Fibroblast of lung (primary cell): ENCODE results near the gene FBXO47. TPM values are rescaled to one million over a fixed set of nuclear protein-coding genes. Genes with fewer than 3 reads are reported as not detected.
A peak's percentile ranks its signal among the peaks of the same experiment; 100 is the strongest.
"Not testable (repeated sequence)": the region's sequence is repeated elsewhere in the genome, so short reads cannot be mapped to it uniquely, and the experiment has no call there.

Experiments used
- DNase-seq, 2 donors: peaks; one replicate each; pipeline versions ENCODE4 v3.0.0 to v3.0.0-alpha.2; 2010; ENCODE audit warnings: low read depth in 2 of 2
- H2AFZ ChIP-seq: 2 replicates; pipeline ENCODE4 v1.5.1; 2012; ENCODE audit warnings: low read length, control low read depth, inconsistent platforms
- H3K27ac ChIP-seq: 2 replicates; pipeline ENCODE4 v1.5.1; 2011; ENCODE audit warnings: low read length, control low read depth; ENCODE audit not compliant: insufficient read depth
- H3K27me3 ChIP-seq: 2 replicates; pipeline ENCODE4 v1.5.1; 2011; ENCODE audit warnings: mild to moderate bottlenecking, low read length; ENCODE audit not compliant: control insufficient read depth, insufficient read depth
- H3K36me3 ChIP-seq: 2 replicates; pipeline ENCODE4 v1.5.1; 2011; ENCODE audit warnings: low read length; ENCODE audit not compliant: control insufficient read depth, insufficient read depth
- H3K4me1 ChIP-seq: 2 replicates; pipeline ENCODE4 v1.5.1; 2011; ENCODE audit warnings: low read length; ENCODE audit not compliant: control insufficient read depth, insufficient read depth; ENCODE audit errors: extremely low read depth
- H3K4me2 ChIP-seq: 2 replicates; pipeline ENCODE4 v1.5.1; 2011; ENCODE audit warnings: low read length, control low read depth; ENCODE audit not compliant: insufficient read depth; ENCODE audit errors: extremely low read depth
- H3K4me3 ChIP-seq, 4 experiments: fragments of 200-600 bp in 1 of 4; sonication (generic) in 1 of 4; replicated peaks in 1 of 4; 2 replicates each; pipeline ENCODE4 v1.5.1; 2011 to 2016; ENCODE audit warnings: low read length in 4 of 4, low read depth in 3 of 4, mild to moderate bottlenecking in 3 of 4, control low read depth in 2 of 4, inconsistent platforms in 1 of 4, mixed read lengths in 1 of 4; ENCODE audit not compliant: insufficient read depth in 1 of 4; ENCODE audit errors: control extremely low read depth in 1 of 4
- H3K79me2 ChIP-seq: 2 replicates; pipeline ENCODE4 v1.5.1; 2012; ENCODE audit warnings: mild to moderate bottlenecking, low read length, inconsistent platforms; ENCODE audit not compliant: control insufficient read depth, insufficient read depth
- H3K9ac ChIP-seq: 2 replicates; pipeline ENCODE4 v1.5.1; 2011; ENCODE audit warnings: mild to moderate bottlenecking, low read length, control low read depth; ENCODE audit not compliant: insufficient read depth
- H3K9me3 ChIP-seq: 2 replicates; pipeline ENCODE4 v1.5.1; 2012; ENCODE audit warnings: low read depth, low read length; ENCODE audit not compliant: control insufficient read depth, insufficient read depth
- H4K20me1 ChIP-seq: 2 replicates; pipeline ENCODE4 v1.5.1; 2011; ENCODE audit warnings: low read length; ENCODE audit not compliant: control insufficient read depth, insufficient read depth; ENCODE audit errors: extremely low read depth
- EZH2 ChIP-seq: IDR thresholded peaks from 2 replicates; pipeline ENCODE4 v1.5.1; 2012; ENCODE audit warnings: low read length, control low read depth, mild to moderate bottlenecking; ENCODE audit errors: missing control alignments
- polyA plus RNA-seq, 2 donors: library from polyadenylated mRNA; depleted of rRNA in 1 of 2; stranded (reverse) in 1 of 2; unstranded in 1 of 2; fragments of >200 nt; gene quantifications; 2 replicates each; pipeline ENCODE4 v1.2.1, GENCODE V29; 2011 to 2012; ENCODE audit warnings: missing spikeins in 1 of 2
- total RNA-seq: library from RNA; depleted of rRNA; stranded (reverse); fragments of >200 nt; gene quantifications from 2 replicates; pipeline ENCODE4 v1.2.1, GENCODE V29; 2014
- TF ChIP-seq, protein P1 (sequence below), 2 donors: IDR thresholded peaks in 1 of 2; conservative IDR thresholded peaks in 1 of 2; 1 replicate in 1 of 2; 2 replicates in 1 of 2; pipeline ENCODE4 v1.5.1; 2011 to 2012; ENCODE audit warnings: low read length in 2 of 2, control low read depth in 1 of 2, inconsistent platforms in 1 of 2, low read depth in 1 of 2, mild to moderate bottlenecking in 1 of 2

FBXO47 gene
- total and polyA plus RNA-seq, 2 donors (not counting 1 experiment from before 2014, with no cell fraction given) = 0.05 to 0.17 TPM

DNA sequence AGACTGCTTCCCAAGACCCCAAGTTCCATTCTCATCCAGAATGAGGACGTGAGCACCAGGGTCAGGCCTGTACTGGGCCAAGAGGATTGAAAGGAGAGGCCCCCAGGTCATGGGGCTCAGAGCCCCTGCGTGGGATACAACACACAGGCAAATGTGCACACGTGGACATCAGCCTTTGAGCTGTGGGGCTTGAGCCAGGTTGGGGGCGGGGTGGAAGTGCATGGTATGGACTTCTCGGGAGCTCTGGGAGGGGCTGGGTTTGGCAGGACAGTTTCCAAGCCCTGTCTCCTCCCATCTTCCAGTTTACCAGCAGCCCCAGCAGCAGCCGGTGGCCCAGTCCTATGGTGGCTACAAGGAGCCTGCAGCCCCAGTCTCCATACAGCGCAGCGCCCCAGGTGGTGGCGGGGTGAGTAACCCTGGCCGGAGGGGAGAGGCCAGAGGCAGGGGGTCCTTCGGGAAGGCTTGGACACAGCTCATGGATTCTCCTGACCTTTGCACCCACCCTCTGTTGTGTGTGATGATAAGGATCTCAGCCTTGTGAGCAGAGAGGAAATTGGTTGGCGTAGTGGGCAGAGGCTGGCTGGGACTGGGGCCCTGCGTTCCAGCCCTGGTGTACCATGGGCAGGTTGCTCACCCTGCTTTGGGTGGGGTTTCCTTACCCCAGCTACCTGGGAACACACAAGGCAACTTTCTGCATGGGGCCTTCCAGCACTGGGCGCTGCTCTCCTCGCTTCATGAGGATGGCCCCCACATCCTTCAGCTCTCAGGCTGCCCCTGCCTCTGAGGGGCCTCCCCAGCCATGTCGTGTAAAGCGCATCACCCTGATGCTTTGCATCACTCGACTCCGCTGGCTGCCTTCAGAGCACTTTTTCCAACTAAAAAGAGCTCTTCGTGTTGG, 52.2 kb downstream of the FBXO47 start:
- Histone ChIP-seq H2AFZ (no peak overlapping the region), H3K36me3 (peaks cover 53% of the 10 kb centered on the region), H3K4me1 (peaks cover 21% of the 10 kb centered on the region), H3K4me3 (no peak overlapping the region), H3K27ac (no peak overlapping the region), H3K79me2 (peaks cover 21% of the 10 kb centered on the region), H3K4me2 (no peak overlapping the region), H3K27me3 (no peaks in the 10 kb centered on the region), H3K9me3 (no peaks in the 10 kb centered on the region), H4K20me1 (no peaks in the 10 kb centered on the region), H3K9ac (no peak overlapping the region)
- TF ChIP-seq, protein P1, sequence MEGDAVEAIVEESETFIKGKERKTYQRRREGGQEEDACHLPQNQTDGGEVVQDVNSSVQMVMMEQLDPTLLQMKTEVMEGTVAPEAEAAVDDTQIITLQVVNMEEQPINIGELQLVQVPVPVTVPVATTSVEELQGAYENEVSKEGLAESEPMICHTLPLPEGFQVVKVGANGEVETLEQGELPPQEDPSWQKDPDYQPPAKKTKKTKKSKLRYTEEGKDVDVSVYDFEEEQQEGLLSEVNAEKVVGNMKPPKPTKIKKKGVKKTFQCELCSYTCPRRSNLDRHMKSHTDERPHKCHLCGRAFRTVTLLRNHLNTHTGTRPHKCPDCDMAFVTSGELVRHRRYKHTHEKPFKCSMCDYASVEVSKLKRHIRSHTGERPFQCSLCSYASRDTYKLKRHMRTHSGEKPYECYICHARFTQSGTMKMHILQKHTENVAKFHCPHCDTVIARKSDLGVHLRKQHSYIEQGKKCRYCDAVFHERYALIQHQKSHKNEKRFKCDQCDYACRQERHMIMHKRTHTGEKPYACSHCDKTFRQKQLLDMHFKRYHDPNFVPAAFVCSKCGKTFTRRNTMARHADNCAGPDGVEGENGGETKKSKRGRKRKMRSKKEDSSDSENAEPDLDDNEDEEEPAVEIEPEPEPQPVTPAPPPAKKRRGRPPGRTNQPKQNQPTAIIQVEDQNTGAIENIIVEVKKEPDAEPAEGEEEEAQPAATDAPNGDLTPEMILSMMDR (conservative IDR thresholded peaks at IDR 0.05 in 1 of 2, IDR thresholded peaks at IDR 0.05 in 1 of 2; ENCODE audit: low read depth in 1 of 2, low read length in 2 of 2) = no peak
- no peak for TF ChIP-seq EZH2
- no peak for DNase-seq

DNA sequence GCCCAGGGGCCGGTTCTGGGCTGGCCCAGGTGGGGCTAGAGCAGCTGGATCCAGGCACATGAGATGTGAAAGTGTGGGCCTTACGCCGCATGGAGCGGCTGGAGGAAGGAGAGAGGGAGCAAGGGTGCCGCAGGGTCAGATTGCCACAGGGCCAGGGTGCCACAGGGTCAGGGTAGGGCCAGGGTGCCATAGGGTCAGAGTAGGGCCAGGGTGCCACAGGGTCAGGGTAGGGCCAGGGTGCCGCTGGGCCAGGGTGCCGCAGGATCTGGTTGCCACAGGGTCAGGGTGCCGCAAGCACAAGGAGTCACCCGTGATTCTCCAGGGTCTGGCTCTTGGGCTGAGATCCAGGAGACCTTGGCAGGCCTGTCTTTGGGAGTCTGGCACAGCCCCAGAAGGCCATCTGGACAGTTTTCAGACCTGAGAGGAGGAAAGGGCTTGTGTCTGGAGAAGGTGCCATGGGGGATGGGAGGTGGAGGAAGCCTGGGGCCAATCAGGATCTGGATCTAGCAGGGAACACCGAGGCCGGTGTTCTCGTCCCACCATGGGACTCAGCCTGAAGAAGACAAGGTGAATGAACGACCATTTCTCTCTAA, 54.9 kb downstream of the FBXO47 start:
- Histone ChIP-seq H3K79me2 (peaks cover 42% of the 10 kb centered on the region), H3K4me1 (peaks cover 21% of the 10 kb centered on the region), H2AFZ (no peak overlapping the region), H3K4me3 (no peak overlapping the region), H3K36me3 (peaks cover 52% of the 10 kb centered on the region), H3K4me2 (no peak overlapping the region), H4K20me1 (no peaks in the 10 kb centered on the region), H3K9me3 (no peaks in the 10 kb centered on the region), H3K27ac (no peak overlapping the region), H3K27me3 (no peaks in the 10 kb centered on the region), H3K9ac (peak overlapping the region; percentile 11)
- TF ChIP-seq, protein P1 (conservative IDR thresholded peaks at IDR 0.05 in 1 of 2, IDR thresholded peaks at IDR 0.05 in 1 of 2; ENCODE audit: low read depth in 1 of 2, low read length in 2 of 2) = no peak
- TF ChIP-seq EZH2 = no peak
- DNase-seq = peak in 1 of 2 donors; percentile 58

DNA sequence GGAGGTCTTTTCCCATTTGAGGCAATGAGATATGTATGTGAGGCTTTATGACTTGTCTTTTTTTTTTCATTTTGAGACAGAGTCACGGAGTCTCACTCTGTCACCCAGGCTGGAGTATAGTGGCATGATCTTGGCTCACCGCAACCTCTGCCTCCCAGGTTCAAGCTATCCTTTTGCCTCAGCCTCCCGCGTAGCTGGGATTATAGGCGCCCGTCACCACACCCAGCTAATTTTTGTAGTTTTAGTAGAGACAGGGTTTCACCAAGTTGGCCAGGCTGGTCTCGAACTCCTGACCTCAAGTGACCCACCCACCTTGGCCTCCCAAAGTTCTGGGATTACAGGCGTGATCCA, 55.5 kb downstream of the FBXO47 start:
- not testable (repeated sequence) for H3K27ac ChIP-seq, H3K4me2 ChIP-seq, H2AFZ ChIP-seq, H3K27me3 ChIP-seq, DNase-seq, H3K9ac ChIP-seq, H3K9me3 ChIP-seq, H3K4me3 ChIP-seq, H4K20me1 ChIP-seq
- Histone ChIP-seq H3K36me3 (peaks cover 48% of the 10 kb centered on the region), H3K4me1 (peaks cover 21% of the 10 kb centered on the region), H3K79me2 (peaks cover 48% of the 10 kb centered on the region)
